GM20000 (cell line): Measurements from ENCODE around the gene MYRIP.

Source experiments
- DNase-seq: peaks from one replicate; pipeline ENCODE4 v3.0.0; 2012; ENCODE audit warnings: low spot score
- CTCF ChIP-seq: IDR thresholded peaks from 2 replicates; pipeline ENCODE4 v1.5.1; 2012; ENCODE audit warnings: mild to moderate bottlenecking, control low read depth; ENCODE audit errors: extremely low read depth, missing control alignments

MYRIP gene

GRCh38 chr3:39920271-39920670 lies 110.9 kb downstream of the MYRIP start:
- DNase-seq, result no peak
- TF ChIP-seq CTCF, result no peak

- TF ChIP-seq CTCF, result no peak
Measured at GRCh38 chr3:39927479-39927878, 118.1 kb downstream of the MYRIP start.

GRCh38 chr3:39933986-39934693 lies 124.7 kb downstream of the MYRIP start:
- no peak for DNase-seq
- TF ChIP-seq CTCF, result no peak

More at GRCh38 chr3:39927479-39927878, 118.1 kb downstream of the MYRIP start:
- DNase-seq, result no peak

- no peak for DNase-seq
- no peak for TF ChIP-seq CTCF
Measured at GRCh38 chr3:39934696-39935095, 125.3 kb downstream of the MYRIP start.

- DNase-seq, result no peak
- no peak for TF ChIP-seq CTCF
Measured at GRCh38 chr3:39935261-39935660, 125.9 kb downstream of the MYRIP start.

GRCh38 chr3:39936848-39937247 lies 127.4 kb downstream of the MYRIP start:
- no peak for DNase-seq
- no peak for TF ChIP-seq CTCF

- no peak for TF ChIP-seq CTCF
- no peak for DNase-seq
Measured at GRCh38 chr3:39937315-39937714, 127.9 kb downstream of the MYRIP start.
